Mammary epithelial cell (primary cell): ENCODE data around the gene TSSK3.

ENCODE experiments used
- CTCF ChIP-seq, 2 donors: IDR thresholded peaks in 1 of 2; conservative IDR thresholded peaks in 1 of 2; 2 replicates each; pipeline ENCODE4 v1.5.1; 2011 to 2012; ENCODE audit warnings: inconsistent platforms in 2 of 2, low read length in 2 of 2, mild to moderate bottlenecking in 2 of 2, control low read depth in 1 of 2, low read depth in 1 of 2; ENCODE audit not compliant: insufficient read depth in 1 of 2; ENCODE audit errors: extremely low read depth in 1 of 2
- EZH2 ChIP-seq: IDR thresholded peaks from 2 replicates; pipeline ENCODE4 v1.6.1; 2012; ENCODE audit warnings: low read length, inconsistent platforms, borderline replicate concordance

GRCh38 chr1:32334274-32334861 is 28.0 kb upstream of the TSSK3 start:
- no peak for TF ChIP-seq CTCF (conservative IDR thresholded peaks at IDR 0.05 in 1 of 2, IDR thresholded peaks at IDR 0.05 in 1 of 2; ENCODE audit: extremely low read depth in 1 of 2, insufficient read depth in 1 of 2, low read depth in 1 of 2, low read length in 2 of 2)
- no peak for TF ChIP-seq EZH2
